NCI-H345 treated with DMSO at 0.1 percent for 48 hours (cell line): ENCODE results near the gene ARHGAP10.
A peak's percentile ranks its signal among the peaks of the same experiment; 100 is the strongest.

Experiments used
- DNase-seq: peaks from one replicate; lab custom pipeline; 2025; ENCODE audit not compliant: unreplicated experiment; lab: John Stamatoyannopoulos, UW

Gene ARHGAP10

DNA sequence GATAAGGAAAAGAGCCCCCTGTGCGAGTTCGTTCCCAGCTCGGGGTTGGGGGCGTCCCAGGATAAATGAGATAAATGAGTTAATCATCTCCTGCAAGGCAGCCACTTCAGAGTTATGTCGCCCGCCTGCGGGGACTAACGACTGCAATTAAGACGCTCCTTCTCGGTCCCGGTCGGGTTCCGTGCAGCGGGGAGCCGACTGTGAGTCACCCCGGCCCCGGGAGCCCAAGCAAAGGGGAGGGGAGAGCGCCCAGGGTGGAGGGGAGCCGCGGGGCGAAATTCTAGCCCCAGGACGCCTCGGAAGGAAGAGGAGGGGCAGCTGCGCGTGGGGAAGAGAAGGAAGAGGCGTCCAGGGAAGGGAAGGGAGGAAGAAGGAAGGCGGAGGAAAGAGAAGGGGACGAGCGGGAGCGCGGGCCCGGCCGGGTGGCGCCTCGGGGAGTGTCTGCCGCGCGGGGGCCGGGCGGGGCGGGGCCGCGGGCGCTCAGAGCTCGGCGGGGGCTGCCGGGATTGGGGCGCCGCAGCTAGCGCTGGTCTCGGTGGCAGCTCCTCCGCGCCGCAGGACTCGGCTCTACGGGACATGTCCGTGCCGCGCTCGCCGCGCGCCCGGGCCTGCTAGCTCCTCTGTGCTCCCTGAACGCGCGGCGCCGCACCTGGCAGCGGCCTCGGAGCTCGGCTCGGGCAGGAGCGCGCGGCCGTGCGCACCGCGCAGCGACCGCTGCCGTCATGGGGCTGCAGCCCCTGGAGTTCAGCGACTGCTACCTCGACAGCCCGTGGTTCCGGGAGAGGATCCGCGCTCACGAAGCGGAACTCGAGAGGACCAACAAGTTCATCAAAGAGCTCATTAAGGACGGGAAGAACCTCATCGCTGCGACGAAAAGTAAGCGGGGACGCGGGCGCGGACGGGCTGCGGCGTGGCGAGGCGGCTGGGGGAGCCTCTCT lies at the start of gene ARHGAP10:
Gene ARHGAP10, plus strand, starts transcription at position 509 of the 938 bp plus-strand sequence. Its CDS starts 214 bp downstream, at position 723.
- DNase-seq, result no peak

DNA sequence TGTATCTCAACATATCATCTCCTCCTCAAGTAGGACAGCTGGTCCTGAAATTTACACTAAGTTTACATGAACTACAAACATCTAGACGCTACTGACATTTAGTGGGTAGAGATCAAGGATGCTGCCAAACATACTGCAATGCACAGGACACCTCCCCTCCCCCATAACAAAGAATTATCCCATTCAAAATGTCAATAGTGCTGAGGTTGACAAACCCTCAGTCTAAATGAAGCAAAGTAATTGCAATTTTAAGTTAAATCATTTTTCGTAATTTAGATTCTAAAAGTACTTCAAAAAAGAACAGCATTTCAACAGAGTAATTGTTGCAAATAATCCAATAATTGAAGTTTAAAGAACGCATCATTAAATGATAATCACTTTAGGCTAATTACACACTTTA lies 49.1 kb upstream of the ARHGAP10 start:
- no peak for DNase-seq

- DNase-seq, result peak; percentile 2
These were observed 48.7 kb upstream of the ARHGAP10 start for GRCh38 chr4:147683188-147683591.

GRCh38 chr4:147683717-147684700 lies 47.9 kb upstream of the ARHGAP10 start, which contains the start of gene PRMT9:
TSS of gene PRMT9 (minus strand) at chr4:147684163. CDS start at chr4:147683987, 176 bp downstream.
- peak; percentile 54 for DNase-seq

DNA sequence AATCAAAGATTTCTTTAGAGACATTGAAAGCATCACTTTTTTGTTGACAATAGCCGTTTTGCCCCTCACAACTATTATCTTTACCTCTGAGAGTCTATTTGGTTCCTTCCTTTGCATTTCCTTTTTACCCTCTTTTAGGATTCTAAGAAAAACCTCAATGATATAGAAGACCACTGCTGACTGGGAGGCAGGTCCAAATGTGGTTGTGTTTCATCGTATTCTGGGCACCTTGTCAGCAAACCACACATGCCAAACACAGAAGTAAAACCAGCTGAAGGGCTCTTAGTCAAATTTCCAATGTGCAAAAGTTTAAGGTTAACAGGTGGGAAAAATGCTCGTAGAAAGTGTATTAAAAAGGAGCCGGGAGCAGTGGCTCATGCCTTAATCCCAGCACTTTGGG lies 42.8 kb upstream of the ARHGAP10 start:
- DNase-seq, result no peak

DNA sequence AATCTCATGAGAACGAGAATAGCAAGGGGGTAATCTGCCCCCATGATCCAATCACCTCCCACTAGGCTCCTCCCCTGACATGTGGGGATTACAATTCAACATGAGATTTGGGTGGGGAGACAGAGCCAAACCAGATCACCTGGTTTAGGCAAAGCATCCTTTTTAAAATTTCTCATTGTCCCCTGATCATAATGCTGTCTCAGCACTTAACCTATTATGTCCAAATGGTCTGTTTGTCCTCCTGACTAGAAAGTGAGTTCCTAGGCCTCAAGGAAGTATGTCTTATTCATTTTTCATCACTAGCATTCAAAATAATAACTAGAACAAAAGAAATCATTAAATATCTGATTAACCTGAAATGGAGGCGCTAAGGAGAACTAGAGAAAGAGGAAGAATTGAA lies 40.1 kb upstream of the ARHGAP10 start:
- DNase-seq, result no peak

- no peak for DNase-seq
These were observed 38.7 kb upstream of the ARHGAP10 start for GRCh38 chr4:147693218-147693617.

DNA sequence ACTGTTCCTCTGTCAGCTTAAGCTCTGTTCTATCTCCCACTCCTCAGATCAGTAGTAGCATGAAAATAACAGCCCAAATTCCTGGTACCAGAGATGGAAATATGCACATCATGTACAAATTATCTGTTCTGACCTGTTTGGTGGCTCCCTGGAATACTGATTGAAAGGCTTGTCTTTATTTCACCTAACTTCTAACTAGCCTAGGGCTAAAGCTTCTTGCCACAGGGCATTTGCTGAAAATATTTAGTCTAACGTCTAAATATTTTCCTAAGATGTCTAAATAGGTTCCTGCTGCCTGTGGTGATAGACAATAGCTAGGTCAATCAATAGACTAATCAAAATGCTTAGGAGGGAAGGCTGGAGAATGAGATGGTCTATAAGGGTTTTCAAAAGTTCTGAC lies 35.0 kb upstream of the ARHGAP10 start:
- DNase-seq, result no peak

- DNase-seq, result no peak
These were observed 27.0 kb upstream of the ARHGAP10 start for GRCh38 chr4:147704846-147705245.

DNA sequence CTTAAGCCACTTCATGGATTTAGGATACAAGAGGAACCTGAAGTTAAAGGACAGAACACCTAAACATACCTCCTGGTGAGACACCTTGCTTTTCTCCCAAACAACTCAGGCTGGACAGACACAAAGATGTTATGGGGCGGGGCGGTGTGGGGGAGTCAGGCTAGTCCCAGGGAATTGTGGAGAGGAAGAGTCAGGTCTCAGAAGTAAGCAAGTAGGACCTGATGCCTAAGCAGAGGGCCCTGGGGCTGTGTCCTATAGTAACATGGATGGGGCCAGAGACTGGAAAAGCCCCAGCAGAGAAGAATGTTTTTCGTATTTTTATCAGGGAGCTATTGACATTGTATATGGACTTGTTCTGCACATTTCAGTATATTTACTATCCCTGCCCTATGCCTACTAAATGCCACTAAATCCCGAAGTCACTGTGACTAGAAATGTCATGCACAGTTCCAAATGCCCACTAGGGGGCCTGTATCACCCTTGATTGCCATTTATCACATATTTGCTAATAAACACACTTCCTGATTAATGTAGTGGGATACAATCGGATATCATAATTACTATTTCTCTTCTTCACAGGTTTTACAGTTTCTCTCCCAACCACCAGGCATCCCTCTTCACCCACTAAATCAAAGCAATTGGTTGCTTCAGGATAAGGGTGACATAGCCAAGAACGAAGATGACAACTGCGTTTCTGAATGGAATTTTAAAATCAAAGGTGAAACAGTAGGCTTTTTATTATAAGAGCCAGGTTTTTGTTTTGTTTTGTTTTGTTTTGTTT lies 23.8 kb upstream of the ARHGAP10 start:
- DNase-seq, result no peak

DNA sequence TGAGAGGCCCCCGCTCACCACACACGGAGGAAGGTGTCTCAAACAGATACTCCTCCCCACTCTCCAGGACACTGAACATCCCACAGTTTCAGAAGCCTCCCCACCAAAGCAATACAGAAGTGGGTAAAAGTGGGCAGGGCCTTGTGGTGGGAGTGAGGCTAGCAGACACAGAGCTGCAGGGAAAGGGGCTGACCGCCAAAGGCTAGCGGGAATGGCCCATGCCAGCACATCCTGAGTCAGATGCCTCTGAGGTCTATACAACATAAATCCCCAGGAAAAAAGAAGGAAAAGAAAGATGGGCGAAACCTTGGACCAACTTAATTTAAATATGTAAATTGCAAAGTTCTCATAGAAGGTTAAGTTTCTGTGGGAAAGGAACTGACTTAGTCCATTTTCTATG lies 21.9 kb upstream of the ARHGAP10 start:
- DNase-seq, result no peak

GRCh38 chr4:147714575-147715401 lies 17.1 kb upstream of the ARHGAP10 start:
- DNase-seq, result no peak

GRCh38 chr4:147717878-147718277 lies 14.0 kb upstream of the ARHGAP10 start:
- no peak for DNase-seq

- no peak for DNase-seq
These were observed 8.6 kb upstream of the ARHGAP10 start for GRCh38 chr4:147723326-147723725.

DNA sequence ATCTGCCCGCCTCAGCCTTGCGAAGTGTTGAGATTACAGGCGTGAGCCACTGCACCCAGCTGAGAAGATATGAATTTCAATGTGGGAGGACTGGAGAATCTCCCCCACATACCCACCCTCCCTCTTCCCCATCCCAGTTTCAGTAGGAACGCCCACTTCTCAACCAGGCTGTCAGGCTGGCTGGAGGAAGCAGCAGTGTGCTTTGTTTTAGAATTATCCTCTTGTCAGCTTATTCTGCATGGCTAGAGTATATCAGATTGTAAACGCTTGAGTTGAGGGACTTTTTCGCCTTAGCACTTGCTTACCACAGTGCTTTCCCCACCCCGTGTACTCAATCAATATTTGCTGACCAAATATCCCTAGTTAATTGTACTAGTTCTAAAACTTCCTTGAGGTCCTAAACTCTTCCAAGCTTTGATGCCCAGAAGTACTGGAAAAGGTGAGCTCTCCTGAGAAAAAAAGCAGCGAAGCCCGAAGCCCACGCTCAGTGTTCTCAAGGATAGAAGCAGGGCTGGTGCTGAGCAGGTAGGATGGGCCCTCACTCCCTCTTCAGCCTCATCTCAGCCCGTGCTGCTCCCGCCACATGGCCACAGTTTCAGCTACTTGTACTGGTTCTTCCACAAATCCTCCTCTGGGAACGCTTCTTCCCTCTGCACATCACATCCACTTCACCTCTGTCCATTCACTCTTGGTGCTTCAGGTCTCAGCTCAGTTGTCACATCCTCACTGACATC lies 7.3 kb upstream of the ARHGAP10 start:
- DNase-seq, result no peak

GRCh38 chr4:147725673-147726072 lies 6.2 kb upstream of the ARHGAP10 start:
- no peak for DNase-seq

DNA sequence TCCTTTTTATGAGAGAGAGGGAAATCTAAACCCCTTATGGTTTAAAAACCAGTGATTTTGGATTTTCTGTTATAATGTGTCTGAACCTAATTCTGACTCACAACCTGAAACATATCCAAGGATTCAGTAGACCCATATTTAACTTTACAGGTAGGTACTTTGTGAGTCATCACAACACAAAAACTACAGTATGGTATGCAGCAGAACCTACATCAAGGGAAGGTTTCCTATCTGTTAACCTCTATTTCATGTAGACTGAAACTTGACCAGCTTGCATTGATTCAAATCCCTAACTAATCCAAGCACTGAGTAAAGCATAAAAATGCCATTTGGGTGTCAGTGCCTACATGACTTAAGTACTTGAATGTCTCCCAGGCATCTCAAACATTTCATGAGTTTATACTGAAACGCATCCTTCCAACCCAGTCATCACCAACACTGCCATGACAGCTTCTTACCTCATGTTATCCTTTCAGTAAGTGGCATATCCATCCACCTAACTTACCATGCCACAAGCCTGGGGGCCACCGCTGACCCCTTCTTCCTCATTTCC lies 4.3 kb upstream of the ARHGAP10 start:
- no peak for DNase-seq

DNA sequence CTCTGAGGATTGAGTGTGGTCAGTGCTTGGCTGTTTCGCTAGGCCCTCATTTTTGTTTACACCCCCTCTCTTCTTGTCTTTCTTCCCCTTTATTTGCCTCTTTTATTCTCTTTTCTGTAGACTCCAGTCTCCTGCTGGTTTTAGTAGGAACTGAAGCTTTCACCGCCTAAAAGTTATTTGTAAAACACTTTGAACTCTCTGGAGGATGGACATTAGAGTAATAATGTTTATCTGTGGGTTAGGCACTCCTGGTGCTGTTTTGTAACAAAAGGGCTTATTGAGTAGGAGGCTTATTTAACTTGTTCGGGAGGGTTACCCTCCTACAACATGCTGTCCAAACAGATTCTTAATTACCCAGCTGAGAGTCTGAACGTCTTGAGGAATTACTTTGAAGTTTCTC lies 1.6 kb upstream of the ARHGAP10 start:
- DNase-seq, result no peak
